Calu3 (cell line): ENCODE measurements around the gene CCDC196. TPM values are rescaled to one million over a fixed set of nuclear protein-coding genes. Genes with fewer than 3 reads are reported as not detected.

ENCODE experiments used
- BruUV-seq: library from RNA; stranded (reverse); fragments of 400-500 nt; replicated peaks from 2 replicates; lab custom pipeline; 2021; lab: Mats Ljungman, UMichigan
- CTCF ChIA-PET: fragments of 300-600 bp; sonication (Branson Sonifier 250); formaldehyde crosslinking; loops from one replicate; lab custom pipeline; 2022; ENCODE audit warnings: antibody characterized with exemption; lab: Charles Lee
- DNase-seq: peaks from one replicate; pipeline ENCODE4 v3.0.0; 2022
- H3K27ac Mint-ChIP-seq: one replicate; pipeline ENCODE4 v1.8.0; 2022; ENCODE audit warnings: mixed read lengths; ENCODE audit not compliant: unreplicated experiment
- H3K27me3 Mint-ChIP-seq: one replicate; pipeline ENCODE4 v1.8.0; 2022; ENCODE audit warnings: mixed read lengths; ENCODE audit not compliant: unreplicated experiment
- H3K36me3 Mint-ChIP-seq: one replicate; pipeline ENCODE4 v1.8.0; 2022; ENCODE audit warnings: mild to moderate bottlenecking, moderate library complexity, mixed read lengths; ENCODE audit not compliant: insufficient read depth, unreplicated experiment
- H3K4me1 Mint-ChIP-seq: one replicate; pipeline ENCODE4 v1.8.0; 2022; ENCODE audit warnings: mild to moderate bottlenecking, low read depth, mixed read lengths; ENCODE audit not compliant: unreplicated experiment
- H3K4me3 Mint-ChIP-seq: one replicate; pipeline ENCODE4 v1.8.0; 2022; ENCODE audit warnings: mild to moderate bottlenecking, low read depth, moderate library complexity, mixed read lengths; ENCODE audit not compliant: unreplicated experiment
- H3K9me3 Mint-ChIP-seq: one replicate; pipeline ENCODE4 v1.8.0; 2022; ENCODE audit warnings: low read depth, mixed read lengths; ENCODE audit not compliant: unreplicated experiment
- CTCF ChIP-seq: fragments of 200-600 bp; IDR thresholded peaks from one replicate; pipeline ENCODE4 v1.8.0; 2022; ENCODE audit warnings: antibody characterized with exemption; ENCODE audit not compliant: unreplicated experiment
- intact Hi-C: fragments of 100-400 bp; cut with micrococcal nuclease; formaldehyde crosslinking; loops from one replicate; pipeline ENCODE4 v1.10.0; 2022; ENCODE audit not compliant: unreplicated experiment
- total RNA-seq: library from RNA; stranded (reverse); gene quantifications from 2 replicates; pipeline ENCODE4 v1.2.3, GENCODE V29; 2022

The CCDC196 gene
- total RNA-seq, 1 experiment from 2014 or later, result not detected

GRCh38 chr14:66483322-66483721, 2.8 kb upstream of the CCDC196 start:
- intact Hi-C loops, result no loop called here
- CTCF ChIA-PET, result no interaction called here
- Mint-ChIP-seq H3K36me3 (no peaks in the 10 kb centered on the region), H3K4me1 (peaks cover 11% of the 10 kb centered on the region), H3K27me3 (no peaks in the 10 kb centered on the region), H3K4me3 (no peak overlapping the region), H3K9me3 (no peaks in the 10 kb centered on the region), H3K27ac (no peak overlapping the region)
- BruUV-seq, result no TSS peak
- no peak for TF ChIP-seq CTCF
- DNase-seq, result no peak

- BruUV-seq, result no TSS peak
Observed at GRCh38 chr14:66485029-66485428, 1.1 kb upstream of the CCDC196 start.

GRCh38 chr14:66487164-66487563, 993 bp downstream of the CCDC196 start:
- peaks cover 11% of the 10 kb centered on the region for H3K4me1 Mint-ChIP-seq
- intact Hi-C loops, result no loop called here
- no peak overlapping the region for H3K27ac Mint-ChIP-seq
- H3K4me3 Mint-ChIP-seq, result no peak overlapping the region
- no peaks in the 10 kb centered on the region for H3K27me3 Mint-ChIP-seq
- CTCF ChIA-PET, result interaction anchor here (0.6 to 1.3 kb wide), 2 partner anchors 10 to 27 kb away, joined by 3 read pairs; no protein-coding TSS in a partner anchor
- DNase-seq, result no peak
- no peak for TF ChIP-seq CTCF
- no peaks in the 10 kb centered on the region for H3K36me3 Mint-ChIP-seq
- H3K9me3 Mint-ChIP-seq, result no peaks in the 10 kb centered on the region
- BruUV-seq, result no TSS peak

More at GRCh38 chr14:66485029-66485428, 1.1 kb upstream of the CCDC196 start:
- H3K9me3 Mint-ChIP-seq, result no peaks in the 10 kb centered on the region
- CTCF ChIA-PET, result no interaction called here
- TF ChIP-seq CTCF, result no peak
- H3K27ac Mint-ChIP-seq, result no peak overlapping the region
- H3K36me3 Mint-ChIP-seq, result no peaks in the 10 kb centered on the region
- peaks cover 11% of the 10 kb centered on the region for H3K4me1 Mint-ChIP-seq
- DNase-seq, result no peak
- no peaks in the 10 kb centered on the region for H3K27me3 Mint-ChIP-seq
- intact Hi-C loops, result no loop called here
- H3K4me3 Mint-ChIP-seq, result no peak overlapping the region

DNA sequence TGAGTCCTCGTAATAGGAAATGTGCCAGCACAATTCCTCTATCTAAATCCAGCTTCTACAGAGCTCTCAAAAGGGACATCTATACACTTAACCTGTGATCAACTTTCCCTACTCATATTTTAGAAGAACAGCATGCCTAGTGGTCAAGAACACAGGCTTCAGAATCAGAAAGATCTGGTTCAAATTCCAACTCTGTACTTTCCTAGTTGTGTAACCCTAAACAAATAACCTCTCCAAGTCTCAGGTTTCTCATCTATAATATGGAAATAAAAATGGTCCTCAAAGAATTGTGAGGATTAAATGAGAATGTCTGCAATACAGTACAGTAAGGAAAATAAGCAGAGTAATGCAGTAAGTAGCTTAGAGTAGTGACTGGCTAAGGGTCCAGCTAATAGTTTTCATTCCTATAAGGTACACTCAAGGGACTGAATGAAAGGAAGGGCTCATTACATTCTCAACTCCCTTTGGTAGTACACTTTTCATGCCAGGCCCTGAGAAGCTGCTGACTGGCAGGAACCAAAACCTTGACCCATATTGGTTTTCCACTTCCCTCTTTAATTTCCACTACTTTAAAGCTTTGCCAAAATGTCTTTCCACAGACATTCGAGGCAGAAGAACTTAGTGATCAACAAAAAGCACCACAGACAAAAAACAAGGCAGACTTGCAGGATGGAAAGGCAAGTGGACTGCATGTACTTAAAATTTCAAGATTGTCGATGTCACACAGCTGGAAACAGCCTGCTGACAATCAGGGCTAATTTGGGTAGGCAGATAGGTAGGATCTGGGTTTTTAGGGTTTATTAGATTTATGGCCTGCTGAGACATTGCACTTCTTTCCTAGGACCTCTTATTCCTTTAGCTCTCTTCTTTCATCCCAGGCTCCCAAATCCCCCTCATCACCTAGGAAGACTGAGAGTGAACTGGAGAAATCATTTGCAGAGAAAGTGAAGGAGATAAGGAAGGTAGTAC, 4.3 kb downstream of the CCDC196 start:
- Mint-ChIP-seq H3K4me3 (no peak overlapping the region), H3K36me3 (no peaks in the 10 kb centered on the region), H3K9me3 (no peaks in the 10 kb centered on the region), H3K27me3 (no peaks in the 10 kb centered on the region), H3K27ac (no peak overlapping the region), H3K4me1 (no peaks in the 10 kb centered on the region)
- no peak for DNase-seq
- no peak for TF ChIP-seq CTCF
- intact Hi-C loops, result no loop called here
- CTCF ChIA-PET, result no interaction called here
- BruUV-seq, result no TSS peak
